B cell (primary cell): ENCODE data around the gene ARHGAP6.

ENCODE experiments used
- CTCF ChIP-seq: fragments of 200-600 bp; IDR thresholded peaks from one replicate; pipeline ENCODE4 v1.8.0; 2022; ENCODE audit warnings: antibody characterized with exemption, mild to moderate bottlenecking
- EZH2 ChIP-seq: IDR thresholded peaks from 2 replicates; pipeline ENCODE4 v1.6.1; 2012; ENCODE audit warnings: borderline replicate concordance, low read depth, mild to moderate bottlenecking, moderate library complexity, low read length; ENCODE audit not compliant: insufficient read depth, poor library complexity, severe bottlenecking

- TF ChIP-seq CTCF: no peak
- no peak for TF ChIP-seq EZH2
These were observed 187.7 kb downstream of the ARHGAP6 start for GRCh38 chrX:11478026-11478425.
